HepG2 (cell line): ENCODE data around the gene PIGC. TPM values are rescaled to one million over a fixed set of nuclear protein-coding genes. Genes with fewer than 3 reads are reported as not detected.

Experiments
- CBFB ChIP-seq: sonication (generic); formaldehyde crosslinking; IDR thresholded peaks from 2 replicates; pipeline ENCODE4 v1.4.0; 2020; ENCODE audit warnings: missing genetic modification reagents
- DMAP1 ChIP-seq: IDR thresholded peaks from 2 replicates; pipeline ENCODE4 v1.6.1; 2016
- HHEX ChIP-seq: IDR thresholded peaks from 2 replicates; pipeline ENCODE4 v1.6.1; 2016; ENCODE audit warnings: control low read depth
- IKZF1 ChIP-seq: fragments of 450-650 bp; IDR thresholded peaks from 2 replicates; pipeline ENCODE4 v1.7.1; 2016
- IKZF4 ChIP-seq: sonication (generic); formaldehyde crosslinking; IDR thresholded peaks from 2 replicates; pipeline ENCODE4 v1.5.1; 2020; ENCODE audit warnings: borderline replicate concordance, mild to moderate bottlenecking, low read depth, missing genetic modification reagents; ENCODE audit errors: not compliant biosample characterization
- NAIF1 ChIP-seq: sonication (generic); formaldehyde crosslinking; IDR thresholded peaks from 2 replicates; pipeline ENCODE4 v1.5.0; 2020; ENCODE audit warnings: mild to moderate bottlenecking, missing genetic modification reagents, borderline replicate concordance
- NONO ChIP-seq, 2 experiments: fragments of 450-650 bp in 1 of 2; sonication (generic) in 1 of 2; formaldehyde crosslinking in 1 of 2; IDR thresholded peaks in 1 of 2; conservative IDR thresholded peaks in 1 of 2; 2 replicates each; pipeline versions ENCODE4 v1.6.1 to v1.8.0; 2017 to 2022; ENCODE audit warnings: mild to moderate bottlenecking in 1 of 2, missing genetic modification reagents in 1 of 2, moderate library complexity in 1 of 2
- NR2F6 ChIP-seq, 2 experiments: IDR thresholded peaks; 2 replicates each; pipeline ENCODE4 v1.6.1; 2016; ENCODE audit warnings: antibody characterized with exemption in 1 of 2, mild to moderate bottlenecking in 1 of 2
- RORA ChIP-seq: sonication (generic); formaldehyde crosslinking; IDR thresholded peaks from 2 replicates; pipeline ENCODE4 v1.5.0; 2020; ENCODE audit warnings: mild to moderate bottlenecking, missing genetic modification reagents, moderate library complexity
- TP53 ChIP-seq: sonication (generic); formaldehyde crosslinking; conservative IDR thresholded peaks from 2 replicates; pipeline ENCODE4 v1.4.0; 2020; ENCODE audit warnings: missing genetic modification reagents
- YY1 ChIP-seq: IDR thresholded peaks from 2 replicates; pipeline ENCODE4 v1.6.1; 2011; ENCODE audit warnings: low read length, low read depth, moderate library complexity, mild to moderate bottlenecking; ENCODE audit not compliant: insufficient read depth, insufficient replicate concordance
- ZBTB42 ChIP-seq: sonication (generic); formaldehyde crosslinking; IDR thresholded peaks from 2 replicates; pipeline ENCODE4 v1.5.0; 2020; ENCODE audit warnings: mild to moderate bottlenecking, missing genetic modification reagents
- ZMYM4 ChIP-seq: sonication (generic); formaldehyde crosslinking; IDR thresholded peaks from 2 replicates; pipeline ENCODE4 v1.8.1; 2023; ENCODE audit warnings: mild to moderate bottlenecking, missing genetic modification reagents
- ZNF607 ChIP-seq: sonication (generic); formaldehyde crosslinking; IDR thresholded peaks from 2 replicates; pipeline ENCODE4 v1.5.1; 2020; ENCODE audit warnings: missing genetic modification reagents, mild to moderate bottlenecking, borderline replicate concordance
- ZNF724P ChIP-seq: sonication (generic); formaldehyde crosslinking; IDR thresholded peaks from 2 replicates; pipeline ENCODE4 v1.8.0; 2022; ENCODE audit warnings: missing genetic modification reagents, borderline replicate concordance
- polyA plus RNA-seq, 8 experiments: library from polyadenylated mRNA; depleted of rRNA in 3 of 8; stranded (reverse) in 7 of 8; unstranded in 1 of 8; fragments of >200 nt; fragmentation: Illumina TruSeq in 4 of 8; extraction: Trizol in 4 of 8; gene quantifications; 2 replicates each; pipeline versions ENCODE4 v1.2.1 to v1.2.3, GENCODE V29; 2011 to 2016; ENCODE audit warnings: low read depth in 4 of 8, missing spikeins in 1 of 8, mixed read lengths in 1 of 8; ENCODE audit not compliant: insufficient read depth in 1 of 8
- total RNA-seq, 5 experiments: library from RNA; depleted of rRNA; stranded (reverse); fragments of >200 nt; fragmentation: Illumina TruSeq; extraction: Trizol; gene quantifications; 2 replicates each; pipeline ENCODE4 v1.2.3, GENCODE V29; 2016; ENCODE audit warnings: low read depth in 1 of 5
- TF ChIP-seq, protein P1 (sequence below): IDR thresholded peaks from 2 replicates; pipeline ENCODE4 v1.6.1; 2016; ENCODE audit warnings: mild to moderate bottlenecking, missing biosample characterization, missing genetic modification reagents
- TF ChIP-seq, protein P2 (sequence below): sonication (generic); formaldehyde crosslinking; conservative IDR thresholded peaks from 2 replicates; pipeline ENCODE4 v1.4.0; 2020; ENCODE audit warnings: missing genetic modification reagents

PIGC gene
- total and polyA plus RNA-seq, 2 of the 13 experiments (the other 11 are each of a cell fraction or from before 2014, with no cell fraction given), result 26.7 to 29.5 TPM

DNA sequence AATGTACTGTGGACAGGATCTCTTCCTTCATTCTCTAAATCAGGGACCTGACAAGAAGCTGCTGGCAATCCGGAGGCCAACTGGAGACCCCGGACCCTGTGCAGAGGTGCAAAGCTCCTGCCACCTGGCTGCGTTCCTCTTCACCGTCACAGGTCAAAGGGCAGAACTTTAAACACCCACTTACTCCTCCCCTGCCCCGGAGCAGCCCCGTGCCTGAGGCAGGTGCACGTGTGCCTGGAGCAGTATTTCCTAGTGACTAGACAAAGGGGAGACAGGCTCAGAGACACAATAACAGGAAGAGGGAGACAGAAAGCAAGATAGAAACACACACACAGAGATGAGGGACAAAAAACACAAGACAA, 6.6 kb upstream of the PIGC start (continued):
- peak; percentile 78 for TF ChIP-seq ZBTB42 (CRISPR knock-in tag)
- TF ChIP-seq ZNF724P (CRISPR knock-in tag), result no peak; the same call in 1 of the 2 replicates
- no peak for TF ChIP-seq RORA (CRISPR knock-in tag)
- no peak for TF ChIP-seq CBFB (CRISPR knock-in tag)
- peak; percentile 82 for TF ChIP-seq NR2F6 (IDR thresholded peaks at IDR 0.05)
- peak; percentile 92 for TF ChIP-seq NR2F6 (CRISPR knock-in tag; IDR thresholded peaks at IDR 0.05)
- no peak for TF ChIP-seq NAIF1 (CRISPR knock-in tag)
- no peak for TF ChIP-seq IKZF4 (CRISPR knock-in tag)
- peak; percentile 72; the same call in 1 of the 2 replicates for TF ChIP-seq DMAP1
- no peak for TF ChIP-seq ZNF607 (CRISPR knock-in tag)
- TF ChIP-seq IKZF1, result no peak
- TF ChIP-seq, protein P1, sequence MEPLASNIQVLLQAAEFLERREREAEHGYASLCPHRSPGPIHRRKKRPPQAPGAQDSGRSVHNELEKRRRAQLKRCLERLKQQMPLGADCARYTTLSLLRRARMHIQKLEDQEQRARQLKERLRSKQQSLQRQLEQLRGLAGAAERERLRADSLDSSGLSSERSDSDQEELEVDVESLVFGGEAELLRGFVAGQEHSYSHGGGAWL (CRISPR knock-in tag), result no peak
- TF ChIP-seq ZMYM4, result no peak
- no peak for TF ChIP-seq TP53
- TF ChIP-seq NONO (IDR thresholded peaks at IDR 0.05), result no peak
- TF ChIP-seq NONO (CRISPR knock-in tag; conservative IDR thresholded peaks at IDR 0.05), result no peak
- TF ChIP-seq HHEX (CRISPR knock-in tag), result no peak
- TF ChIP-seq YY1, result no peak
- TF ChIP-seq, protein P2, sequence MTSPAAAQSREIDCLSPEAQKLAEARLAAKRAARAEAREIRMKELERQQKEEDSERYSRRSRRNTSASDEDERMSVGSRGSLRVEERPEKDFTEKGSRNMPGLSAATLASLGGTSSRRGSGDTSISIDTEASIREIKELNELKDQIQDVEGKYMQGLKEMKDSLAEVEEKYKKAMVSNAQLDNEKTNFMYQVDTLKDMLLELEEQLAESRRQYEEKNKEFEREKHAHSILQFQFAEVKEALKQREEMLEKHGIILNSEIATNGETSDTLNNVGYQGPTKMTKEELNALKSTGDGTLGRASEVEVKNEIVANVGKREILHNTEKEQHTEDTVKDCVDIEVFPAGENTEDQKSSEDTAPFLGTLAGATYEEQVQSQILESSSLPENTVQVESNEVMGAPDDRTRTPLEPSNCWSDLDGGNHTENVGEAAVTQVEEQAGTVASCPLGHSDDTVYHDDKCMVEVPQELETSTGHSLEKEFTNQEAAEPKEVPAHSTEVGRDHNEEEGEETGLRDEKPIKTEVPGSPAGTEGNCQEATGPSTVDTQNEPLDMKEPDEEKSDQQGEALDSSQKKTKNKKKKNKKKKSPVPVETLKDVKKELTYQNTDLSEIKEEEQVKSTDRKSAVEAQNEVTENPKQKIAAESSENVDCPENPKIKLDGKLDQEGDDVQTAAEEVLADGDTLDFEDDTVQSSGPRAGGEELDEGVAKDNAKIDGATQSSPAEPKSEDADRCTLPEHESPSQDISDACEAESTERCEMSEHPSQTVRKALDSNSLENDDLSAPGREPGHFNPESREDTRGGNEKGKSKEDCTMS (CRISPR knock-in tag), result no peak
